Mesothelial cell of epicardium (in vitro differentiated cells): Measurements from ENCODE around the gene FSIP1. TPM values are rescaled to one million over a fixed set of nuclear protein-coding genes. Genes with fewer than 3 reads are reported as not detected.

Experiments used
- DNase-seq, 2 experiments: peaks; one replicate each; pipeline ENCODE4 v3.0.0; 2021; ENCODE audit warnings: low spot score in 2 of 2; ENCODE audit not compliant: unreplicated experiment in 2 of 2
- H3K27ac Mint-ChIP-seq: 2 replicates; pipeline ENCODE4 v1.8.0; 2021; ENCODE audit warnings: mixed read lengths
- H3K27me3 Mint-ChIP-seq: 2 replicates; pipeline ENCODE4 v1.8.0; 2021; ENCODE audit warnings: low read depth, mixed read lengths
- H3K36me3 Mint-ChIP-seq: 2 replicates; pipeline ENCODE4 v1.8.0; 2021; ENCODE audit warnings: mixed read lengths
- H3K4me1 Mint-ChIP-seq: 2 replicates; pipeline ENCODE4 v1.8.0; 2021; ENCODE audit warnings: mixed read lengths
- H3K4me3 Mint-ChIP-seq: 2 replicates; pipeline ENCODE4 v1.8.0; 2021; ENCODE audit warnings: mild to moderate bottlenecking, moderate library complexity, mixed read lengths
- H3K9me3 Mint-ChIP-seq: 2 replicates; pipeline ENCODE4 v1.8.0; 2021; ENCODE audit warnings: mixed read lengths
- CTCF ChIP-seq: fragments of 200-600 bp; sonication (generic); IDR thresholded peaks from one replicate; pipeline ENCODE4 v1.5.0; 2021; ENCODE audit warnings: antibody characterized with exemption; ENCODE audit not compliant: unreplicated experiment
- total RNA-seq: library from RNA; stranded (reverse); gene quantifications from 3 replicates; pipeline ENCODE4 v1.2.1, GENCODE V29; 2021

FSIP1 gene
- total RNA-seq, 1 donor from 2014 or later: 0.74 TPM

GRCh38 chr15:39609166-39609916, 173.3 kb downstream of the FSIP1 start:
- Mint-ChIP-seq H3K27ac (no peak overlapping the region), H3K36me3 (peaks cover 19% of the 10 kb centered on the region), H3K27me3 (no peaks in the 10 kb centered on the region), H3K4me1 (peaks cover 10% of the 10 kb centered on the region), H3K4me3 (no peak overlapping the region), H3K9me3 (peaks cover 44% of the 10 kb centered on the region)
- no peak for TF ChIP-seq CTCF
- DNase-seq: no peak

- no peak overlapping the region for H3K27ac Mint-ChIP-seq
- H3K4me3 Mint-ChIP-seq: no peak overlapping the region
- peaks cover 35% of the 10 kb centered on the region for H3K9me3 Mint-ChIP-seq
- H3K4me1 Mint-ChIP-seq: peaks cover 10% of the 10 kb centered on the region
- no peak for TF ChIP-seq CTCF
- H3K36me3 Mint-ChIP-seq: peaks cover 13% of the 10 kb centered on the region
- no peak for DNase-seq
- no peaks in the 10 kb centered on the region for H3K27me3 Mint-ChIP-seq
Measured at GRCh38 chr15:39608185-39609139, 174.2 kb downstream of the FSIP1 start.

GRCh38 chr15:39605146-39605545, 177.5 kb downstream of the FSIP1 start:
- peaks cover 9% of the 10 kb centered on the region for H3K9me3 Mint-ChIP-seq
- no peak overlapping the region for H3K27ac Mint-ChIP-seq
- peaks cover 10% of the 10 kb centered on the region for H3K4me1 Mint-ChIP-seq
- H3K4me3 Mint-ChIP-seq: no peak overlapping the region
- H3K27me3 Mint-ChIP-seq: no peaks in the 10 kb centered on the region
- peaks cover 2% of the 10 kb centered on the region for H3K36me3 Mint-ChIP-seq
- no peak for DNase-seq
- TF ChIP-seq CTCF: no peak

GRCh38 chr15:39602143-39602542, 180.5 kb downstream of the FSIP1 start:
- no peaks in the 10 kb centered on the region for H3K9me3 Mint-ChIP-seq
- peaks cover 24% of the 10 kb centered on the region for H3K4me1 Mint-ChIP-seq
- no peak overlapping the region for H3K4me3 Mint-ChIP-seq
- no peaks in the 10 kb centered on the region for H3K36me3 Mint-ChIP-seq
- H3K27ac Mint-ChIP-seq: no peak overlapping the region
- TF ChIP-seq CTCF: no peak
- H3K27me3 Mint-ChIP-seq: no peaks in the 10 kb centered on the region
- DNase-seq: no peak

GRCh38 chr15:39599871-39600270, 182.8 kb downstream of the FSIP1 start:
- no peak for TF ChIP-seq CTCF
- Mint-ChIP-seq H3K4me3 (no peak overlapping the region), H3K4me1 (peaks cover 21% of the 10 kb centered on the region), H3K27me3 (no peaks in the 10 kb centered on the region), H3K9me3 (no peaks in the 10 kb centered on the region), H3K36me3 (peaks cover 9% of the 10 kb centered on the region), H3K27ac (no peak overlapping the region)
- DNase-seq: no peak
